Posterior cingulate gyrus (tissue), 11 donors: Measurements from ENCODE around the gene ACOT8.
"Not testable (repeated sequence)": the region's sequence is repeated elsewhere in the genome, so short reads cannot be mapped to it uniquely, and the experiment has no call there.

Source experiments
- DNase-seq, 10 donors: peaks; one replicate each; pipeline versions ENCODE4 v3.0.0 to v3.0.0-alpha.2; 2020 to 2021; ENCODE audit warnings: mixed read lengths in 3 of 10
- intact Hi-C: fragments of 100-400 bp; cut with DNase I; formaldehyde crosslinking; loops from one replicate; pipeline ENCODE4 v1.15.1; 2023

Gene ACOT8

GRCh38 chr20:45857114-45857881, at the start of gene ACOT8, which contains the start of gene ZSWIM3:
Gene ACOT8, minus strand, starts transcription at chr20:45857392. Its CDS starts 77 bp downstream, at chr20:45857315.
Gene ZSWIM3, plus strand, starts transcription at chr20:45857614. Its CDS starts 212 bp downstream, at chr20:45857826.
- intact Hi-C loops = loop anchor here (1.0 kb wide), 1 partner anchor 24 kb away; the partner anchor contains the start of gene ZSWIM1
- peak; percentile 84 to 99 (median 94) for DNase-seq

- intact Hi-C loops = no loop called here
Measured at GRCh38 chr20:45905505-45906079, 48.4 kb upstream of the ACOT8 start.

GRCh38 chr20:45904583-45905504, 47.7 kb upstream of the ACOT8 start:
- peak in 2 of 10 donors; percentile 49 to 63 for DNase-seq
- intact Hi-C loops = no loop called here

More at GRCh38 chr20:45905505-45906079, 48.4 kb upstream of the ACOT8 start:
- DNase-seq = peak in 1 of 10 donors; percentile 9

- DNase-seq = peak in 1 of 10 donors; percentile 60
- intact Hi-C loops = no loop called here
Measured at GRCh38 chr20:45902199-45902701, 45.1 kb upstream of the ACOT8 start.

GRCh38 chr20:45901332-45901731, 44.1 kb upstream of the ACOT8 start:
- peak in 2 of 10 donors; percentile 10 to 59 for DNase-seq
- intact Hi-C loops = not testable (repeated sequence)

GRCh38 chr20:45899046-45899835, 42.0 kb upstream of the ACOT8 start:
- intact Hi-C loops = no loop called here
- peak in 2 of 10 donors; percentile 48 to 56 for DNase-seq

GRCh38 chr20:45898285-45898684, 41.1 kb upstream of the ACOT8 start:
- intact Hi-C loops = no loop called here
- DNase-seq = peak in 2 of 10 donors; percentile 37 to 68

GRCh38 chr20:45897692-45898091, 40.5 kb upstream of the ACOT8 start:
- intact Hi-C loops = no loop called here
- DNase-seq = peak in 2 of 10 donors; percentile 37 to 50

- intact Hi-C loops = no loop called here
Measured at GRCh38 chr20:45897289-45897688, 40.1 kb upstream of the ACOT8 start.

GRCh38 chr20:45896641-45897161, 39.5 kb upstream of the ACOT8 start:
- intact Hi-C loops = no loop called here
- DNase-seq = peak in 3 of 10 donors; percentile 0 to 61 (median 41)

More at GRCh38 chr20:45897289-45897688, 40.1 kb upstream of the ACOT8 start:
- no peak for DNase-seq

- intact Hi-C loops = loop anchor here (5.0 kb wide), 1 partner anchor 38 kb away; the partner anchor contains the start of gene PCIF1
- peak in 2 of 10 donors; percentile 8 to 63 for DNase-seq
Measured at GRCh38 chr20:45894797-45895196, 37.6 kb upstream of the ACOT8 start.

- intact Hi-C loops = loop anchor here (5.0 kb wide), 1 partner anchor 38 kb away; the partner anchor contains the start of gene PCIF1
- peak in 1 of 10 donors; percentile 24 for DNase-seq
Measured at GRCh38 chr20:45893831-45894230, 36.6 kb upstream of the ACOT8 start.

- peak in 2 of 10 donors; percentile 41 to 59 for DNase-seq
- intact Hi-C loops = loop anchor here (5.0 kb wide), 1 partner anchor 39 kb away; the partner anchor contains the start of gene PCIF1
Measured at GRCh38 chr20:45892828-45893500, 35.8 kb upstream of the ACOT8 start.

- DNase-seq = peak in 3 of 10 donors; percentile 10 to 49 (median 25)
- intact Hi-C loops = loop anchor here (5.0 kb wide), 1 partner anchor 40 kb away; the partner anchor contains the start of gene PCIF1
Measured at GRCh38 chr20:45892049-45892825, 35.0 kb upstream of the ACOT8 start.

GRCh38 chr20:45890985-45891983, 34.1 kb upstream of the ACOT8 start, which contains the start of the genes CTSA and NEURL2:
Gene CTSA, plus strand, starts transcription at chr20:45891335. Its CDS starts 234 bp downstream, at chr20:45891569.
Gene NEURL2, minus strand, starts transcription at chr20:45891208. Its CDS starts 217 bp downstream, at chr20:45890991.
- DNase-seq = peak; percentile 87 to 99 (median 94)
- intact Hi-C loops = loop anchor here (2.0 to 5.0 kb wide), 2 partner anchors 41 to 78 kb away; partner anchors contain the start of genes PCIF1 and UBE2C
